WTC11 (cell line): ENCODE measurements around the gene ALOXE3. TPM values are rescaled to one million over a fixed set of nuclear protein-coding genes. Genes with fewer than 3 reads are reported as not detected.
A peak's percentile ranks its signal among the peaks of the same experiment; 100 is the strongest.

Experiments used
- ATF1 ChIP-seq: sonication (generic); formaldehyde crosslinking; IDR thresholded peaks from 2 replicates; pipeline ENCODE4 v1.8.1; 2023; ENCODE audit warnings: mild to moderate bottlenecking, moderate library complexity, missing genetic modification reagents
- ATF3 ChIP-seq: sonication (generic); formaldehyde crosslinking; conservative IDR thresholded peaks from 2 replicates; pipeline ENCODE4 v1.8.1; 2022; ENCODE audit warnings: mild to moderate bottlenecking, missing genetic modification reagents
- CBFB ChIP-seq: sonication (generic); formaldehyde crosslinking; IDR thresholded peaks from 2 replicates; pipeline ENCODE4 v1.8.1; 2022; ENCODE audit warnings: mild to moderate bottlenecking, low read depth, missing genetic modification reagents
- E2F1 ChIP-seq: sonication (generic); formaldehyde crosslinking; IDR thresholded peaks from 2 replicates; pipeline ENCODE4 v1.8.0; 2022; ENCODE audit warnings: mild to moderate bottlenecking, missing genetic modification reagents
- E2F5 ChIP-seq: sonication (generic); formaldehyde crosslinking; IDR thresholded peaks from 2 replicates; pipeline ENCODE4 v1.8.1; 2022; ENCODE audit warnings: mild to moderate bottlenecking, moderate library complexity, missing genetic modification reagents
- EMX1 ChIP-seq: fragments of 250-450 bp; sonication (Bioruptor Pico); IDR thresholded peaks from 2 replicates; pipeline ENCODE4 v1.8.0; 2021; ENCODE audit warnings: mild to moderate bottlenecking
- ESRRA ChIP-seq: sonication (generic); formaldehyde crosslinking; IDR thresholded peaks from 2 replicates; pipeline ENCODE4 v1.8.1; 2022; ENCODE audit warnings: mild to moderate bottlenecking, missing genetic modification reagents, borderline replicate concordance
- GABPB1 ChIP-seq: sonication (generic); formaldehyde crosslinking; IDR thresholded peaks from 2 replicates; pipeline ENCODE4 v1.8.1; 2023; ENCODE audit warnings: mild to moderate bottlenecking, missing genetic modification reagents
- GRHL2 ChIP-seq: fragments of 250-450 bp; sonication (Bioruptor Pico); IDR thresholded peaks from 2 replicates; pipeline ENCODE4 v1.8.0; 2022; ENCODE audit warnings: mild to moderate bottlenecking, moderate library complexity; ENCODE audit not compliant: insufficient replicate concordance, severe bottlenecking
- GTF2I ChIP-seq: fragments of 250-450 bp; sonication (Bioruptor Pico); conservative IDR thresholded peaks from 2 replicates; pipeline ENCODE4 v1.4.0; 2021; ENCODE audit warnings: mild to moderate bottlenecking
- HMGA2 ChIP-seq: fragments of 250-450 bp; sonication (Bioruptor Pico); IDR thresholded peaks from 2 replicates; pipeline ENCODE4 v1.4.0; 2021; ENCODE audit warnings: mild to moderate bottlenecking, moderate library complexity
- IRF2 ChIP-seq: sonication (generic); formaldehyde crosslinking; IDR thresholded peaks from 2 replicates; pipeline ENCODE4 v1.8.0; 2022; ENCODE audit warnings: low read depth, missing genetic modification reagents, borderline replicate concordance
- MAX ChIP-seq: sonication (generic); formaldehyde crosslinking; IDR thresholded peaks from 2 replicates; pipeline ENCODE4 v1.8.0; 2022; ENCODE audit warnings: mild to moderate bottlenecking, missing genetic modification reagents
- MXD4 ChIP-seq: fragments of 250-450 bp; sonication (Bioruptor Pico); IDR thresholded peaks from 2 replicates; pipeline ENCODE4 v1.8.0; 2021; ENCODE audit warnings: mild to moderate bottlenecking, moderate library complexity, borderline replicate concordance
- MYBL2 ChIP-seq: sonication (generic); formaldehyde crosslinking; IDR thresholded peaks from 2 replicates; pipeline ENCODE4 v1.8.1; 2023; ENCODE audit warnings: mild to moderate bottlenecking, moderate library complexity, missing genetic modification reagents
- NR3C1 ChIP-seq: sonication (generic); formaldehyde crosslinking; conservative IDR thresholded peaks from 2 replicates; pipeline ENCODE4 v1.8.1; 2023; ENCODE audit warnings: low read depth, mild to moderate bottlenecking, missing genetic modification reagents
- OVOL2 ChIP-seq: fragments of 250-450 bp; sonication (Bioruptor Pico); IDR thresholded peaks from 2 replicates; pipeline ENCODE4 v1.9.0; 2021; ENCODE audit warnings: mild to moderate bottlenecking, borderline replicate concordance
- PRDM15 ChIP-seq: sonication (generic); formaldehyde crosslinking; IDR thresholded peaks from 2 replicates; pipeline ENCODE4 v1.8.0; 2022; ENCODE audit warnings: missing genetic modification reagents
- PREB ChIP-seq: sonication (generic); formaldehyde crosslinking; IDR thresholded peaks from 2 replicates; pipeline ENCODE4 v1.8.1; 2022; ENCODE audit warnings: mild to moderate bottlenecking, missing genetic modification reagents, moderate library complexity, borderline replicate concordance
- RELA ChIP-seq: sonication (generic); formaldehyde crosslinking; IDR thresholded peaks from 2 replicates; pipeline ENCODE4 v1.8.1; 2022; ENCODE audit warnings: missing genetic modification reagents, mild to moderate bottlenecking, borderline replicate concordance
- SMAD4 ChIP-seq: sonication (generic); formaldehyde crosslinking; IDR thresholded peaks from 2 replicates; pipeline ENCODE4 v1.8.0; 2022; ENCODE audit warnings: mild to moderate bottlenecking, missing genetic modification reagents
- STAT6 ChIP-seq: sonication (generic); formaldehyde crosslinking; conservative IDR thresholded peaks from 2 replicates; pipeline ENCODE4 v1.8.1; 2023; ENCODE audit warnings: mild to moderate bottlenecking, low read depth, missing genetic modification reagents, moderate library complexity
- ZNF396 ChIP-seq: fragments of 250-450 bp; sonication (Bioruptor Pico); IDR thresholded peaks from 2 replicates; pipeline ENCODE4 v1.8.0; 2021; ENCODE audit warnings: mild to moderate bottlenecking, moderate library complexity, borderline replicate concordance
- ZNF512 ChIP-seq: sonication (generic); formaldehyde crosslinking; IDR thresholded peaks from 2 replicates; pipeline ENCODE4 v1.8.1; 2022; ENCODE audit warnings: missing genetic modification reagents, borderline replicate concordance
- total RNA-seq: library from RNA; stranded (reverse); gene quantifications from 3 replicates; pipeline ENCODE4 v1.2.3, GENCODE V29; 2021

The ALOXE3 gene
- total RNA-seq, 1 experiment from 2014 or later, result 0.81 TPM

- TF ChIP-seq ZNF512 (CRISPR knock-in tag) (no peak), OVOL2 (no peak), MAX (CRISPR knock-in tag) (peak; percentile 60; the same call in 1 of the 2 replicates), GABPB1 (CRISPR knock-in tag) (no peak), ZNF396 (CRISPR knock-in tag) (no peak), PRDM15 (0 out of 2 replicates have a peak, but pooled peaks have one; percentile 36), NR3C1 (no peak), SMAD4 (CRISPR knock-in tag) (no peak), EMX1 (CRISPR knock-in tag) (no peak), RELA (no peak), MXD4 (CRISPR knock-in tag) (no peak), MYBL2 (CRISPR knock-in tag) (no peak), ATF3 (CRISPR knock-in tag) (no peak), E2F1 (no peak), STAT6 (CRISPR knock-in tag) (no peak), CBFB (CRISPR knock-in tag) (no peak), HMGA2 (CRISPR knock-in tag) (no peak), GRHL2 (CRISPR knock-in tag) (no peak), ESRRA (CRISPR knock-in tag) (no peak; the same call in 1 of the 2 replicates), GTF2I (CRISPR knock-in tag) (no peak), IRF2 (CRISPR knock-in tag) (no peak), E2F5 (0 out of 2 replicates have a peak, but pooled peaks have one; percentile 33), ATF1 (CRISPR knock-in tag) (no peak), PREB (no peak)
These were observed 3.5 kb upstream of the ALOXE3 start (continued) for GRCh38 chr17:8121681-8122421.
